A549 (cell line): ENCODE measurements around the gene WWP2. TPM values are rescaled to one million over a fixed set of nuclear protein-coding genes. Genes with fewer than 3 reads are reported as not detected.

Experiments used
- ATAC-seq, 2 experiments: fragments of 200-7000 bp in 1 of 2; fragments of >200 bp in 1 of 2; cut with Nextera tagmentation in 1 of 2; cut with Tn5 transposase in 1 of 2; 3 replicates each; pipeline versions ENCODE4 v1.8.0 to v1.9.1; 2018 to 2020; ENCODE audit warnings: mild to moderate bottlenecking in 1 of 2, moderate library complexity in 1 of 2
- CTCF ChIA-PET: fragments of 300-600 bp; sonication (Branson Sonifier 250); formaldehyde crosslinking; extraction: SDS; loops from one replicate; lab custom pipeline; 2021; ENCODE audit warnings: antibody characterized with exemption, inconsistent platforms; lab: Yijun Ruan, JAX
- POLR2A ChIA-PET: fragments of 350-600 bp; formaldehyde crosslinking; extraction: SDS; loops from one replicate; lab custom pipeline; 2021; ENCODE audit warnings: antibody characterized with exemption, inconsistent platforms; lab: Yijun Ruan, JAX
- DNase-seq, 2 experiments: peaks; one replicate each; pipeline versions ENCODE4 v3.0.0 to v3.0.0-alpha.2; 2011 to 2016; ENCODE audit warnings: low read depth in 1 of 2, low spot score in 1 of 2
- FAIRE-seq: peaks from 2 replicates; lab custom pipeline; 2011; peaks lifted over from hg19 to GRCh38; lab: Jason Lieb, UNC
- H3K27ac ChIP-seq, 2 experiments: fragments of >200 bp; sonication (Bioruptor Twin); formaldehyde crosslinking; 3 replicates each; pipeline ENCODE4 v1.5.1; 2016 to 2017
- H3K4me1 ChIP-seq: fragments of >200 bp; sonication (Bioruptor Twin); formaldehyde crosslinking; 3 replicates; pipeline ENCODE4 v1.6.1; 2016
- H3K4me2 ChIP-seq: fragments of >200 bp; sonication (Bioruptor Twin); formaldehyde crosslinking; 3 replicates; pipeline ENCODE4 v1.6.1; 2016
- H3K4me3 ChIP-seq: fragments of >200 bp; sonication (Bioruptor Twin); formaldehyde crosslinking; 3 replicates; pipeline ENCODE4 v1.5.1; 2016
- H3K9me3 ChIP-seq: fragments of >200 bp; sonication (Bioruptor Twin); formaldehyde crosslinking; 3 replicates; pipeline ENCODE4 v1.6.1; 2016
- BCL3 ChIP-seq: fragments of >200 bp; sonication (Bioruptor Twin); formaldehyde crosslinking; IDR thresholded peaks from 3 replicates; pipeline ENCODE4 v1.6.1; 2016
- CBX8 ChIP-seq: fragments of 200-600 bp; sonication (generic); IDR thresholded peaks from 2 replicates; pipeline ENCODE4 v1.6.1; 2016
- CHD4 ChIP-seq: fragments of 200-600 bp; sonication (generic); IDR thresholded peaks from 2 replicates; pipeline ENCODE4 v1.6.1; 2016; ENCODE audit warnings: antibody characterized with exemption, mild to moderate bottlenecking, borderline replicate concordance
- EHF ChIP-seq: fragments of 250-450 bp; sonication (Bioruptor Pico); IDR thresholded peaks from 2 replicates; pipeline ENCODE4 v1.5.0; 2020; ENCODE audit warnings: mild to moderate bottlenecking
- EP300 ChIP-seq, 2 experiments: fragments of >200 bp; sonication (Bioruptor Twin); formaldehyde crosslinking; IDR thresholded peaks; 2 replicates in 1 of 2; 3 replicates in 1 of 2; pipeline ENCODE4 v1.6.1; 2016 to 2017
- HES2 ChIP-seq: fragments of >200 bp; sonication (Bioruptor Twin); formaldehyde crosslinking; IDR thresholded peaks from 2 replicates; pipeline ENCODE4 v1.6.1; 2016
- HOXA7 ChIP-seq: fragments of 250-450 bp; sonication (Bioruptor Pico); IDR thresholded peaks from 2 replicates; pipeline ENCODE4 v1.5.0; 2020; ENCODE audit warnings: mild to moderate bottlenecking, moderate library complexity
- HOXB13 ChIP-seq: fragments of 250-450 bp; sonication (Bioruptor Pico); IDR thresholded peaks from 2 replicates; pipeline ENCODE4 v1.5.0; 2020; ENCODE audit warnings: low read depth, mild to moderate bottlenecking, moderate library complexity
- HOXB5 ChIP-seq: fragments of 250-450 bp; sonication (Bioruptor Pico); IDR thresholded peaks from 2 replicates; pipeline ENCODE4 v1.5.0; 2020; ENCODE audit warnings: mild to moderate bottlenecking, moderate library complexity
- KDM1A ChIP-seq: fragments of 200-600 bp; sonication (generic); IDR thresholded peaks from 2 replicates; pipeline ENCODE4 v1.6.1; 2016; ENCODE audit warnings: low read depth, mild to moderate bottlenecking
- KDM5A ChIP-seq: fragments of 200-600 bp; sonication (generic); IDR thresholded peaks from 2 replicates; pipeline ENCODE4 v1.6.1; 2016; ENCODE audit warnings: antibody characterized with exemption, mild to moderate bottlenecking
- MAX ChIP-seq: IDR thresholded peaks from 2 replicates; pipeline ENCODE4 v1.6.1; 2012
- NPAS2 ChIP-seq: fragments of 250-450 bp; sonication (Bioruptor Pico); IDR thresholded peaks from 2 replicates; pipeline ENCODE4 v1.8.0; 2022; ENCODE audit warnings: mild to moderate bottlenecking, moderate library complexity, borderline replicate concordance
- NR3C1 ChIP-seq: fragments of >200 bp; sonication (Bioruptor Twin); formaldehyde crosslinking; IDR thresholded peaks from 3 replicates; pipeline ENCODE4 v1.6.1; 2017
- POLR2A ChIP-seq: IDR thresholded peaks from 2 replicates; pipeline ENCODE4 v1.6.1; 2012; ENCODE audit warnings: mild to moderate bottlenecking, low read length
- POLR2AphosphoS2 ChIP-seq: conservative IDR thresholded peaks from 2 replicates; pipeline ENCODE4 v1.6.1; 2012; ENCODE audit warnings: low read length, improper control_type of control experiment, inconsistent platforms
- RARB ChIP-seq: fragments of 250-450 bp; sonication (Bioruptor Pico); IDR thresholded peaks from 2 replicates; pipeline ENCODE4 v1.8.0; 2021; ENCODE audit warnings: mild to moderate bottlenecking, moderate library complexity
- RCOR1 ChIP-seq: fragments of 150-350 bp; IDR thresholded peaks from 2 replicates; pipeline ENCODE4 v1.6.1; 2014; ENCODE audit warnings: antibody characterized with exemption, low read length, low read depth
- RNF2 ChIP-seq: fragments of 200-600 bp; sonication (generic); IDR thresholded peaks from 2 replicates; pipeline ENCODE4 v1.6.1; 2016; ENCODE audit warnings: low read depth, mild to moderate bottlenecking, antibody characterized with exemption, moderate library complexity, borderline replicate concordance
- SMC3 ChIP-seq: fragments of >200 bp; sonication (Bioruptor Twin); formaldehyde crosslinking; IDR thresholded peaks from 3 replicates; pipeline ENCODE4 v1.6.1; 2018; ENCODE audit warnings: inconsistent platforms
- TFCP2L1 ChIP-seq: fragments of 250-450 bp; sonication (Bioruptor Pico); IDR thresholded peaks from 2 replicates; pipeline ENCODE4 v1.5.0; 2021; ENCODE audit warnings: mild to moderate bottlenecking
- TP53 ChIP-seq: fragments of 250-450 bp; sonication (Bioruptor Pico); IDR thresholded peaks from 2 replicates; pipeline ENCODE4 v1.5.0; 2021; ENCODE audit warnings: mild to moderate bottlenecking, moderate library complexity
- USF2 ChIP-seq: fragments of 450-650 bp; IDR thresholded peaks from 2 replicates; pipeline ENCODE4 v1.6.1; 2014; ENCODE audit warnings: antibody characterized with exemption
- ZSCAN20 ChIP-seq: fragments of 250-450 bp; sonication (Bioruptor Pico); IDR thresholded peaks from 2 replicates; pipeline ENCODE4 v1.8.0; 2022; ENCODE audit warnings: mild to moderate bottlenecking, moderate library complexity
- WGBS: methylation state at CpG from one replicate; pipeline ENCODE4 v1.1.6; 2017; ENCODE audit errors: missing lambda C conversion rate; 5-methylcytosine and 5-hydroxymethylcytosine counted together
- polyA plus RNA-seq, 4 experiments: library from polyadenylated mRNA; depleted of rRNA in 3 of 4; stranded (reverse); fragments of >200 nt; fragmentation: RNase III in 1 of 4; extraction: RNeasy Plus Mini Kit Qiagen cat#74134 plus additional on column Dnase treatment in 1 of 4; gene quantifications; 2 replicates in 3 of 4; 3 replicates in 1 of 4; pipeline ENCODE4 v1.2.3, GENCODE V29; 2011 to 2017

WWP2 gene
- polyA plus RNA-seq, 2 of the 4 experiments (the other 2 are of a cell fraction): 16.1 to 16.2 TPM

- TF ChIP-seq HOXB5 (CRISPR knock-in tag): peak; percentile 92
- TF ChIP-seq CHD4: peak; percentile 72; the same call in 1 of the 2 replicates
- TF ChIP-seq KDM1A: 0 out of 2 replicates have a peak, but pooled peaks have one; percentile 39
- TF ChIP-seq ZSCAN20 (CRISPR knock-in tag): no peak
- TF ChIP-seq HOXB13 (CRISPR knock-in tag): peak; percentile 84; the same call in 1 of the 2 replicates
- TF ChIP-seq USF2: peak; percentile 98
- peak; percentile 71 for TF ChIP-seq POLR2A
- TF ChIP-seq NPAS2 (CRISPR knock-in tag): no peak
- no peak for TF ChIP-seq TP53
These were observed at the start of gene WWP2 (continued) for GRCh38 chr16:69761983-69762813.

- H3K9me3 ChIP-seq: no peaks in the 10 kb centered on the region
- ChIA-PET CTCF (interaction anchor here (1.3 to 5.6 kb wide), 4 partner anchors 9 to 317 kb away, joined by 3 to 54 read pairs (median 6); partner anchors contain the start of gene NOB1), POLR2A (interaction anchor here (1.6 kb wide), 1 partner anchor 13 kb away, joined by 10 read pairs; the partner anchor contains the start of gene NQO1)
- WGBS: 85% methylated on average over 9 of the region's 9 CpGs
- 0 out of 2 replicates have a peak, but pooled peaks have one; percentile 41 for TF ChIP-seq POLR2AphosphoS2
- TF ChIP-seq TFCP2L1 (CRISPR knock-in tag): peak; percentile 24; the same call in 1 of the 2 replicates
- TF ChIP-seq BCL3: no peak
- H3K4me1 ChIP-seq: peaks cover 46% of the 10 kb centered on the region
- H3K4me2 ChIP-seq: no peak overlapping the region
- H3K27ac ChIP-seq: no peak overlapping the region
- FAIRE-seq: no peak
- H3K4me3 ChIP-seq: no peak overlapping the region
- peak; percentile 29 to 68; a peak in 5 of 6 replicates for ATAC-seq
- no peak for DNase-seq
These were observed 49.1 kb upstream of the WWP2 start for GRCh38 chr16:69712914-69713581.

GRCh38 chr16:69717066-69717465 lies 45.1 kb upstream of the WWP2 start:
- Histone ChIP-seq H3K4me3 (no peak overlapping the region), H3K4me1 (peaks cover 53% of the 10 kb centered on the region), H3K4me2 (no peak overlapping the region), H3K27ac (no peak overlapping the region), H3K9me3 (no peaks in the 10 kb centered on the region)
- no peak for FAIRE-seq
- ATAC-seq: no peak
- TF ChIP-seq POLR2A: no peak
- no peak for TF ChIP-seq TP53
- TF ChIP-seq CBX8: no peak
- TF ChIP-seq USF2: no peak
- TF ChIP-seq KDM5A: no peak
- TF ChIP-seq HOXA7 (CRISPR knock-in tag): no peak
- TF ChIP-seq RARB (CRISPR knock-in tag): no peak
- TF ChIP-seq RCOR1: no peak
- no peak for TF ChIP-seq MAX
- no peak for TF ChIP-seq HES2
- TF ChIP-seq NR3C1: no peak
- TF ChIP-seq SMC3: no peak
- no peak for TF ChIP-seq RNF2
- TF ChIP-seq EHF: no peak
- no peak for TF ChIP-seq EP300 (IDR thresholded peaks at IDR 0.05)
- no peak for DNase-seq
- ChIA-PET POLR2A (interaction anchor here (1.2 to 1.5 kb wide), 2 partner anchors 9 to 38 kb away, joined by 6 to 11 read pairs; partner anchors contain the start of genes NOB1 and NQO1), CTCF (interaction anchor here (0.9 to 18.6 kb wide), 2 partner anchors 9 to 39 kb away, joined by 3 to 160 read pairs; partner anchors contain the start of gene NOB1)
- 83% methylated on average over 6 of the region's 6 CpGs for WGBS
